Measurements from ENCODE around the gene EMID1.
"Not testable (repeated sequence)": the region's sequence is repeated elsewhere in the genome, so short reads cannot be mapped to it uniquely, and the experiment has no call there.

EMID1 gene

GRCh38 chr22:29215012-29215860 is 9.5 kb downstream of the EMID1 start:
- H3K4me3 ChIP-seq (ENCODE audit: low read length), result no peak overlapping the region
- peaks cover 9% of the 10 kb centered on the region for H3K4me1 ChIP-seq (ENCODE audit: control insufficient read depth, insufficient read depth, low read length)
- H3K9ac ChIP-seq (ENCODE audit: low read length), result no peak overlapping the region
- no peak for DNase-seq (ENCODE audit: low read depth)
- H3K27me3 ChIP-seq (replicated peaks; ENCODE audit: control insufficient read depth, insufficient read depth, low read length), result peaks cover 16% of the 10 kb centered on the region
- H3K36me3 ChIP-seq (ENCODE audit: control insufficient read depth, insufficient read depth, low read length, severe bottlenecking), result no peaks in the 10 kb centered on the region
- no peaks in the 10 kb centered on the region for H3K9me3 ChIP-seq (ENCODE audit: control insufficient read depth, low read length)

DNA sequence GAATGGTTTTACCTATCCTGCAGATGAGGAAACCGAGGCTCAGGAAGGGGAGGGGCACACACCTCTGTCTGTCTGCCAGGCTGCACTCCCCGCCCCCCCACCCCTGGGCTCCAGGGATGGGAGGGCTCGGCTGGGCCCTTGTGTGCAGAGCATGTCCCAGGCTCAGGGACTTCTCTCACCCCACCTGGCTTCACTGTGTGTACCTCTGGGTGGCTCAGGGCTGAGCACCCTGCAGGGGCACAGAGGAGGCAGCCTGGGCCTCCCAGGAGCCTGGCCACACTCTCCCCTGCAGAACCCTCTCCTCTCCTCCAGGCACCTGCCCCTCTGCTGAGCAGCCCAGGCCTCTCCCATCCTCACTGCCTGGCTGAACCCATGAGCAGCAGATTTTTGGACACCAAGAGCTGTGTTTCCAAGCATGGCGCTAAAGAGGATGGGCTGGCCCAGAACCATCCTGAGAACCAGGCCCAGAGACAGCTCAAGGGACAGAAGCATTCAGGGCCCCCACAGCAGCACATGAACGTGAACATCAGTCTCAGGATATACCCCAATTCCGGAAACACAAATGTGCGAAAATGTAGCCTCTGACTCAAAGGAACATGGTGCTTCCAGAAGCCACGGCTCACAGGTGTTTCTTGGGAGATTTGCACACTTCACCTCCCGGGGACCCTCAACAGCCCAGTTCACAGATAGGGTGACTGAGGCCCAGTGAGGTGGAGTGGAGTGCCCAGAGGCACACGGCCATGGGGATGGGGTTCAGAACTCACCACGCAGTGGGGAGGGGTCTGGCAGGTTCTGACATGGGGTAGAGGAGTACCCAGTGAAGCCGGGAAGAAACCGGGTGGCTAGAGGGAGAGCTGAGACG is 10.5 kb downstream of the EMID1 start:
- no peaks in the 10 kb centered on the region for H3K36me3 ChIP-seq (ENCODE audit: control insufficient read depth, insufficient read depth, low read length, severe bottlenecking)
- H3K9ac ChIP-seq (ENCODE audit: low read length), result no peak overlapping the region
- H3K4me1 ChIP-seq (ENCODE audit: control insufficient read depth, insufficient read depth, low read length), result peaks cover 9% of the 10 kb centered on the region
- peaks cover 13% of the 10 kb centered on the region for H3K27me3 ChIP-seq (replicated peaks; ENCODE audit: control insufficient read depth, insufficient read depth, low read length)
- no peak for DNase-seq (ENCODE audit: low read depth)
- H3K4me3 ChIP-seq (ENCODE audit: low read length), result no peak overlapping the region
- H3K9me3 ChIP-seq (ENCODE audit: control insufficient read depth, low read length), result no peaks in the 10 kb centered on the region

DNA sequence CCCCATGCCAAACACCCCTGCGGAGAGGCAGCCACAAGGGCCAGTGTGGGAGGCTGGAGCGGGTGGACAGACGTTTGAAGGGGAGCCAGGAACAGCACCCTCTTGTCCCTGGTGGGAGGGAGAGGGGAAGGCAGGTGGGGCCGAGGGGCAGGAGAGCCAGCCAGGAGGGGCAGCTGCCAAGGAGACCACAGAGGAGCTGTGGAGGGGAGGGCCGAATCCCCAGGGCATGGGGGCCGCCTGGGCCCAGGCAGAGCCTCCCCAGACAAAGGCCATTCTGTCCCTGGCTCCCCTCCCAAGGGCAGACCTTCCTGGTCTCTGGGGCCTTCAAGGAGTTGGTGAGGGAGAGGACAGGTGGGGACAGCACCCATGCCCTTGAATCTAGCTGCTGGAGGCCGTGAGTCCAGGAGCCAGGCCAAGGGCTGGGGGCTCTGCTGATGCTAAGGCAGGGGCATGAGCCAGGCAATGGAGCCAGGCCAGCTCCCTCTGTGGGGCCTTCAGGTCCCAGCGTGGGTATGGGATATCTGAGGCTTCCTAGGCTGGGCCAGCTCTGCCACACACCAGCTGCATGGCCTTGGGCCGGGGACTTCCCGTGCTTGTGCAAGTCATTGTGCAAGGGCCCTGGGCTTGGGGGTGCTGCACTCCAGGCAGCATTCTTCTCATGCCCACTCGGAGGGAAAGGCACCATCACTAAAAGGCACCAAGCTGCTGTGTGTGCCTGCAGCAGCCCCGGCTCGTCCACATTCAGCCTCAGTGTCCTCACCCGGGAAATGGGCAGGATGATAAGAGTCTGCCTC is 11.4 kb downstream of the EMID1 start:
- Histone ChIP-seq H3K9ac (ENCODE audit: low read length) (no peak overlapping the region), H3K27me3 (replicated peaks; ENCODE audit: control insufficient read depth, insufficient read depth, low read length) (peaks cover 9% of the 10 kb centered on the region)
- peak; percentile 90 for DNase-seq (ENCODE audit: low read depth)

GRCh38 chr22:29217827-29218757 is 12.4 kb downstream of the EMID1 start:
- peaks cover 8% of the 10 kb centered on the region for H3K27me3 ChIP-seq (replicated peaks; ENCODE audit: control insufficient read depth, insufficient read depth, low read length)
- H3K9me3 ChIP-seq (ENCODE audit: control insufficient read depth, low read length), result no peaks in the 10 kb centered on the region
- H3K4me1 ChIP-seq (ENCODE audit: control insufficient read depth, insufficient read depth, low read length), result peaks cover 9% of the 10 kb centered on the region
- H3K9ac ChIP-seq (ENCODE audit: low read length), result no peak overlapping the region
- DNase-seq (ENCODE audit: low read depth), result no peak
- no peaks in the 10 kb centered on the region for H3K36me3 ChIP-seq (ENCODE audit: control insufficient read depth, insufficient read depth, low read length, severe bottlenecking)
- no peak overlapping the region for H3K4me3 ChIP-seq (ENCODE audit: low read length)

More for the DNA sequence above, 11.4 kb downstream of the EMID1 start:
- H3K36me3 ChIP-seq (ENCODE audit: control insufficient read depth, insufficient read depth, low read length, severe bottlenecking), result no peaks in the 10 kb centered on the region
- H3K4me3 ChIP-seq (ENCODE audit: low read length), result no peak overlapping the region
- H3K4me1 ChIP-seq (ENCODE audit: control insufficient read depth, insufficient read depth, low read length), result peaks cover 9% of the 10 kb centered on the region
- no peaks in the 10 kb centered on the region for H3K9me3 ChIP-seq (ENCODE audit: control insufficient read depth, low read length)

DNA sequence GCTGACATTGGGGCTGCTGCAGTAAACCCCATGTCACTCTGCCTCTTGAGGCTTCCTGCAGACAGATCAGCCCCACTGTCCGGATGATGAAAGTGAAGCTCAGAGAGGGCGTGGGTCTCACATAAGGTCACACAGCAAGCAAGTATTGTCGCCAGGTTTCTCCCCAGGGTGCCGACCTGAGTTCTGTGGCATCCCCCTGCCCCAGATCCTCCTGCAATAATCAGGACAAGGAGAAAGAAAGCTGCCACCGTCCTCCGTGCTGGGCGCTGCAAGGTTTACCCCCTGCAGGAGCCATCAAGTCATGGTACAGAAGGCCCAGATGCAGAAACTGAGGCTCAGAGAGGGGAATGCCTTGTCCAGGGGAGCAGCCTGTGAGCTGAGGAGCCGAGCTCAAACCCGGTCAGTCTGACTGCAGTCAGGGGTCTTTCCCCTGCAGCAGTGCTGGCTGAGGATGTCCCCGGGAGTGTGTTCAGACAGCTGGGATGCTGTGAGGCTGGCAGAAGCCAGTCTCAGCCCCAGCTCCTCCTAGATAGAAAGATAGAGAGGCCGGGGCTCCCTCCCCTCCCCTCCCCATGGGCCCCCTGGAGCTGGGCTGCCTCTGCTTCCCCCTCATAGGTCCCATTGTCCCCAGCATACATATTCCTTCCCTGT is 13.2 kb downstream of the EMID1 start:
- no peak for DNase-seq (ENCODE audit: low read depth)
- H3K4me3 ChIP-seq (ENCODE audit: low read length), result no peak overlapping the region
- H3K27me3 ChIP-seq (replicated peaks; ENCODE audit: control insufficient read depth, insufficient read depth, low read length), result peaks cover 13% of the 10 kb centered on the region
- H3K4me1 ChIP-seq (ENCODE audit: control insufficient read depth, insufficient read depth, low read length), result peaks cover 9% of the 10 kb centered on the region
- no peak overlapping the region for H3K9ac ChIP-seq (ENCODE audit: low read length)
- H3K36me3 ChIP-seq (ENCODE audit: control insufficient read depth, insufficient read depth, low read length, severe bottlenecking), result no peaks in the 10 kb centered on the region
- no peaks in the 10 kb centered on the region for H3K9me3 ChIP-seq (ENCODE audit: control insufficient read depth, low read length)

- H3K4me3 ChIP-seq (ENCODE audit: low read length); H3K4me1 ChIP-seq (ENCODE audit: control insufficient read depth, insufficient read depth, low read length); H3K9ac ChIP-seq (ENCODE audit: low read length); H3K36me3 ChIP-seq (ENCODE audit: control insufficient read depth, insufficient read depth, low read length, severe bottlenecking); DNase-seq (ENCODE audit: low read depth); H3K9me3 ChIP-seq (ENCODE audit: control insufficient read depth, low read length): not testable (repeated sequence)
- H3K27me3 ChIP-seq (replicated peaks; ENCODE audit: control insufficient read depth, insufficient read depth, low read length), result peaks cover 13% of the 10 kb centered on the region
Observed at GRCh38 chr22:29219409-29219782, 13.7 kb downstream of the EMID1 start.

DNA sequence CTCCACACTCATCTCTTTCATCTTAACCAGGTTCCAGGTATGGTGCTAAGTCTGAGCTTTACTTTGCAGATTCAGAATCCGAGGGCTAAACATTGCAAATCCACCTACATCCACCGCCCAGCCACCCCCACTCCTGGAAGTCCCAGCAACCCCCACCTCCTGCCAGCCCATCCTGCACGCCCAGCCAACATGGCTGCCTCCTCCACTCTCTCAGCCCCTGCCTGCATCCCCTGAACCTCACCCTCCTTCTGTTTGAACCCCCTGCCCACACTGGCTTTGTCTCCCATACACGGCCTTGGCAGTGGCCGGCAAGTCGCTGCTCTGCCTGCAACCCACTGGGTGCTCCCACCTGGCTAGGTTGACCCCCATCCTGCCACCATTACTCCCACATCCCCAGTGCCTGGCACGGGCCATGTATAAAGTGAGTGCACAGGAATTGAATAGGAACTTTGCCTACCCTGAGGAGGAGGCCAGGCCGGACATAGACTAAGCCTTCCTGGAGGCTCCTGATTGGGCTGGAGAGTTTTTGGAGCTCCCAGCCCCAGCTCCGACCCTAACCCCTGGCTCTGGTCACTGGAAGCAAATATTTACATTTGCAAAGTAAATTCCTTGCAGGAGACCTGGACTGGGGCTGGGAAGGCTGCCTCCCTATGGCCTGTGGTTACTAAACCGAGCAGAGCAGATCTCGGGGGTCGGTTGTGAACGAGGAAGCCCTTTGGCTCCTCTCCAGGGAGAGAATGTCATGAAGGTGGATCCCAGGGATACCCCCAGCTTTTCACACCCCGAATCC is 14.4 kb downstream of the EMID1 start:
- Histone ChIP-seq H3K9me3 (ENCODE audit: control insufficient read depth, low read length) (no peaks in the 10 kb centered on the region), H3K9ac (ENCODE audit: low read length) (no peak overlapping the region), H3K4me3 (ENCODE audit: low read length) (no peak overlapping the region), H3K27me3 (replicated peaks; ENCODE audit: control insufficient read depth, insufficient read depth, low read length) (peaks cover 17% of the 10 kb centered on the region), H3K4me1 (ENCODE audit: control insufficient read depth, insufficient read depth, low read length) (peaks cover 9% of the 10 kb centered on the region), H3K36me3 (ENCODE audit: control insufficient read depth, insufficient read depth, low read length, severe bottlenecking) (no peaks in the 10 kb centered on the region)
- DNase-seq (ENCODE audit: low read depth), result no peak

GRCh38 chr22:29224121-29224858 is 18.6 kb downstream of the EMID1 start:
- no peak overlapping the region for H3K4me3 ChIP-seq (ENCODE audit: low read length)
- H3K9ac ChIP-seq (ENCODE audit: low read length), result no peak overlapping the region
- peaks cover 17% of the 10 kb centered on the region for H3K27me3 ChIP-seq (replicated peaks; ENCODE audit: control insufficient read depth, insufficient read depth, low read length)
- H3K4me1 ChIP-seq (ENCODE audit: control insufficient read depth, insufficient read depth, low read length), result no peaks in the 10 kb centered on the region
- no peak for DNase-seq (ENCODE audit: low read depth)
- no peaks in the 10 kb centered on the region for H3K36me3 ChIP-seq (ENCODE audit: control insufficient read depth, insufficient read depth, low read length, severe bottlenecking)
- no peaks in the 10 kb centered on the region for H3K9me3 ChIP-seq (ENCODE audit: control insufficient read depth, low read length)

DNA sequence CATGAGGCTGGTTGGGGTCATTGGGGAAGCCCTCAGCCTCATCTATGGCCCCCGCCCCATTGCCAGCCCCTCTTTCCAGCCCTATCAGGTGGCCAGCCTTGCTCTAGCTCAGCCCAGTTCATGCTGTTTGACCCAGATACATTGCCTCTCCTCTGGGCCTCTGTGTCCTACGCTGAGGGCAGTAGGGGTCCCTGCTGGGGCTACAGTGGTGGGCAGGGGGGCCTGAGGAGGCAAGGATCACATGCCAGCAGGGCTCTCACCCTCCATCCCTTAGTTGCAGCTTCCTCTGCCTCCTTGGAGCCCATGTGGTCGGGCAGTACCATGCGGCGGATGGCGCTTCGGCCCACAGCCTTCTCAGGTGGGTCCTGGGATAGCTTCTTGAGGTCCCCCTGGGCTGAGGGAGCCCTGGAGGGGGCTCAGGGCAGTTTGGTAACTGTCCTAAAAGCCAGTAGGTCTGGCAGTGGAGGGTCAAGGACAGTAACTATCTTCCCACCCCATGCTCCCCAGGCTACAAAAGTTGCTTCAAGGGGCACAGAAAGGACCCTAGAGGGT is 19.2 kb downstream of the EMID1 start:
- DNase-seq (ENCODE audit: low read depth), result no peak
- no peak overlapping the region for H3K4me3 ChIP-seq (ENCODE audit: low read length)
- H3K9ac ChIP-seq (ENCODE audit: low read length), result no peak overlapping the region
- peaks cover 17% of the 10 kb centered on the region for H3K27me3 ChIP-seq (replicated peaks; ENCODE audit: control insufficient read depth, insufficient read depth, low read length)
- no peaks in the 10 kb centered on the region for H3K4me1 ChIP-seq (ENCODE audit: control insufficient read depth, insufficient read depth, low read length)
- no peaks in the 10 kb centered on the region for H3K9me3 ChIP-seq (ENCODE audit: control insufficient read depth, low read length)
- no peaks in the 10 kb centered on the region for H3K36me3 ChIP-seq (ENCODE audit: control insufficient read depth, insufficient read depth, low read length, severe bottlenecking)
